DND-41 (cell line): ENCODE measurements around the gene COX5A.

Experiments used
- EZH2 ChIP-seq: IDR thresholded peaks from 3 replicates; pipeline ENCODE4 v1.6.1; 2012; ENCODE audit warnings: borderline replicate concordance, low read depth, mild to moderate bottlenecking, moderate library complexity, low read length, inconsistent platforms; ENCODE audit not compliant: severe bottlenecking
- TF ChIP-seq, protein P1 (sequence below): IDR thresholded peaks from 2 replicates; pipeline ENCODE4 v1.5.1; 2012; ENCODE audit warnings: borderline replicate concordance, low read length, moderate library complexity, mild to moderate bottlenecking; ENCODE audit not compliant: poor library complexity, severe bottlenecking; ENCODE audit errors: extremely low read depth

DNA sequence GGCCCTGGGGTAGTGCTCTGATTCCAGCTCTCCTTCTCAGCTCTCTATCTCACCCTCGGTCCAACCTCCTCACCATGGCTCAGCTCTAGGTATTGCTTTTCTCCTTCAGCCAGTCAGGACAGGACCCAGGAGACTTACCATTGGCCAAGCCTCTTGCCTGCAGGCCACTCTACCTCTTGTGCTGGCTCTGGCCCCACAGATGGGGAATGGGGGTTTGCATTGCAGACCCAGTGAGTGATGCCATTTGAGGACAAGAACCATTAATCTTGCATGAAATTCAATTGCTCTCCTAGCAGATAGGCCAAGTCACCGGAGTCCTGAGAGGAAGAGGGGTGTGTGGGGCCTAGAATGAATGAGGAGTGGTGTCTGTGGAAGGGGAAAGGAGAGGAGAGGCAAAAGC lies 24.8 kb upstream of the COX5A start:
- TF ChIP-seq, protein P1, sequence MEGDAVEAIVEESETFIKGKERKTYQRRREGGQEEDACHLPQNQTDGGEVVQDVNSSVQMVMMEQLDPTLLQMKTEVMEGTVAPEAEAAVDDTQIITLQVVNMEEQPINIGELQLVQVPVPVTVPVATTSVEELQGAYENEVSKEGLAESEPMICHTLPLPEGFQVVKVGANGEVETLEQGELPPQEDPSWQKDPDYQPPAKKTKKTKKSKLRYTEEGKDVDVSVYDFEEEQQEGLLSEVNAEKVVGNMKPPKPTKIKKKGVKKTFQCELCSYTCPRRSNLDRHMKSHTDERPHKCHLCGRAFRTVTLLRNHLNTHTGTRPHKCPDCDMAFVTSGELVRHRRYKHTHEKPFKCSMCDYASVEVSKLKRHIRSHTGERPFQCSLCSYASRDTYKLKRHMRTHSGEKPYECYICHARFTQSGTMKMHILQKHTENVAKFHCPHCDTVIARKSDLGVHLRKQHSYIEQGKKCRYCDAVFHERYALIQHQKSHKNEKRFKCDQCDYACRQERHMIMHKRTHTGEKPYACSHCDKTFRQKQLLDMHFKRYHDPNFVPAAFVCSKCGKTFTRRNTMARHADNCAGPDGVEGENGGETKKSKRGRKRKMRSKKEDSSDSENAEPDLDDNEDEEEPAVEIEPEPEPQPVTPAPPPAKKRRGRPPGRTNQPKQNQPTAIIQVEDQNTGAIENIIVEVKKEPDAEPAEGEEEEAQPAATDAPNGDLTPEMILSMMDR: no peak
- TF ChIP-seq EZH2: no peak
